Stimulated activated CD4-positive, alpha-beta T cell treated with anti-CD3 and anti-CD28 coated beads, Interleukin-2, amount 100 ng/mL, for 24 hours (primary cell): ENCODE data around the gene TEX50.
"Not testable (repeated sequence)": the region's sequence is repeated elsewhere in the genome, so short reads cannot be mapped to it uniquely, and the experiment has no call there.

ENCODE experiments used
- DNase-seq, 2 donors: peaks; one replicate each; pipeline ENCODE4 v3.0.0-alpha.2; 2020

Gene TEX50

DNA sequence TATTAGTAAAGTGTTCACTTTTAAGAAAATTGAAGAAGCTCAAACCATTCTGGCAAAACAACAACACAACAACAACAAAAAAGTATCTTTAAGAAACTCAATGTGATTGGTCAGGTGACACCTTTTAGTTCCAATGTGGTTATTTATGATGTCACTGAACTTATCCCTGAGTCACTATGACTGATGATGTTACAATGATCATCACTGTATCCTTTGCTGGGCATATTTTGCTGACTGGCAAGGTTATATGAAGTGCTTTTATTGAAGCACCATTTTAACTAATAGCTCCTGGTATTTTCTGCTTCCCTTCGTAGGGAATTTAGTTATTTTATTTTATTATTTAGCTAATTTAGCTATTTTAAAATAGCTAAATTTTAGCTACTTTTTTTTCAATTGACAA lies at the start of gene TEX50:
Gene TEX50, plus strand, starts transcription at position 223 of the 400 bp plus-strand sequence. CDS start 184 bp downstream, outside the sequence.
- DNase-seq: no peak

DNA sequence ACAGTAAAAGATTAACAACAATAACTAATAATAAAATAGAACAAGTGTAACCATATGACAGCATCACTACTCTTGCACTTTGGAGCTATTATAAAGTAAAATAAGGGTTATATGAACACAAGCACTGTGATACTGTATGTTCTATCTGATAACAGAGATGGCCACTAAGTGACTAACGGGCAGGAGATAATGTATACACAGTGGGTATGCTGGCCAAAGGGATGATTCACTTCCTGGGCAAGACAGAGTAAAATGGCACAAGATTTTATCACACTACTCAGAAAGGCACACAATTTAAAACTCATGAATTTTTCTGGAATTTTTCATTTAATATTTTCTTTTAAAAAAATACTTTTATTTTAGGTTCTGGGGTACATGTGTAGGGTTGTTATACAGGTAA lies 44.6 kb upstream of the TEX50 start:
- no peak for DNase-seq

GRCh38 chr1:173591138-173591537 lies 44.0 kb upstream of the TEX50 start:
- DNase-seq: not testable (repeated sequence)

GRCh38 chr1:173596097-173596825 lies 38.9 kb upstream of the TEX50 start:
- no peak for DNase-seq

- no peak for DNase-seq
Observed at GRCh38 chr1:173601588-173601987, 33.5 kb upstream of the TEX50 start.

DNA sequence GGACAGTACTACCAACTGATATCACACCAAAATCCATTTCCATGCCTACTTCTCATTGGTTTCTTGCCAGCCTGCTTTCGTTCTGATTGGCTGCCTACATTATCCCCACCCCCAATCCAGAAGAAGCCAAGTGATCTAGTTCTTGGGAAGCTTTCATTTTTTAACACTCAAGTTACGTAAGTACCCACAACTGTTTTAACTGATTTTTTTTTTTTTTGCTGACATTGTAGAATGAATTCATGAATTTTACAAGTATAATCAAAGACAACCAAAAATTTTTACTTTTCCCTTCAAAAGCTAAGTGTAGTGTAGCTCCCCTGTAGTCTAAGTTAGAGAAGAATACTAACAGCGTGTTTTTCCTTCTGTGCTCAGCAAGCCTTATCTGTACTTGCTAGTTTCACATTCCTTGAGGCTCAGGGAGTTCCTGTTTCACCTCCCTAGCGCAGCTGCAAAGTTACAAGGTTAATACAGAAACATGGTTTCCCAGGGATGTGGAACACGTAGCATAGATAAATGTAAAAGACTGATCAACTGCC lies 32.0 kb upstream of the TEX50 start, which contains the start of gene SLC9C2:
Gene SLC9C2, minus strand, starts transcription at position 17 of the 536 bp plus-strand sequence. CDS start 1,296 bp downstream, outside the sequence.
- no peak for DNase-seq

GRCh38 chr1:173608503-173609216 lies 26.5 kb upstream of the TEX50 start:
- DNase-seq: no peak

GRCh38 chr1:173613086-173613485 lies 22.1 kb upstream of the TEX50 start:
- not testable (repeated sequence) for DNase-seq

GRCh38 chr1:173616859-173617258 lies 18.3 kb upstream of the TEX50 start:
- DNase-seq: no peak

DNA sequence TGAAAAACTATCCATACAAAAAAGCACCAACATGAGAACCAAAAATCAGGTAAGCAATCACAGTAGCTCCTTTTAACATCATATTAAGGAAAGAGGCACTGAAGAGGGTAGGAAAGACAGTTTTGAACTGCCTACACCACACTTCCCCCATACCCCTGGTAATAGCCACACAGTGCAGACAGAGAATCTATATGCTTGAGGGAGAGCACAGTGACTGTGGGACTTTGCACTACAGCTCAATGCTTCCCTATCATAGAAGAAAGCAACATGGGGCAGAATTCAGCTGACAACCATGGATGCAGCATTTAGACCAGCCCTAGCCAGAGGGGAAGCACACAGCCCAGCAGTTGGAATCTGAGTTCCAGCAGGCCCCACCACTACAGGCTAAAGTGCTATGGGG lies 7.9 kb upstream of the TEX50 start:
- DNase-seq: no peak

DNA sequence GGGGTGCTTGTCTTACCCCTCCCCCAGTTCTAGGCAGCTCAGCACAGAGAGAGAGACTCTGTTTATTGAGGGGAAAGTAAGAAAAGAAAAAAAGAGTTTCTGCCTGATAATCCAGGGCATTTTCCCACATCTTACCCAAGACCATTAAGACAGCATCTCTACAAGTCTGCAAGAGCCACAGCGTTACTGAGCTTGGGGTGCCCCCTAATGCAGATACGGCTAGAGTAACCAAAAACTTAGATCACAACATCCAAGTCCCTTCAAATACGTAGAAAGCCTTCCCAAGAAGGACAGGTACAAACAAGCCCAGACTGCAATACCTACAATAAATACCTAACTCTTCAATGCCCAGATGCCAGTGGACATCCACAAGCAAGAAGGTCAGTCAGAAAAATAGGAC lies 6.2 kb upstream of the TEX50 start:
- DNase-seq: no peak

DNA sequence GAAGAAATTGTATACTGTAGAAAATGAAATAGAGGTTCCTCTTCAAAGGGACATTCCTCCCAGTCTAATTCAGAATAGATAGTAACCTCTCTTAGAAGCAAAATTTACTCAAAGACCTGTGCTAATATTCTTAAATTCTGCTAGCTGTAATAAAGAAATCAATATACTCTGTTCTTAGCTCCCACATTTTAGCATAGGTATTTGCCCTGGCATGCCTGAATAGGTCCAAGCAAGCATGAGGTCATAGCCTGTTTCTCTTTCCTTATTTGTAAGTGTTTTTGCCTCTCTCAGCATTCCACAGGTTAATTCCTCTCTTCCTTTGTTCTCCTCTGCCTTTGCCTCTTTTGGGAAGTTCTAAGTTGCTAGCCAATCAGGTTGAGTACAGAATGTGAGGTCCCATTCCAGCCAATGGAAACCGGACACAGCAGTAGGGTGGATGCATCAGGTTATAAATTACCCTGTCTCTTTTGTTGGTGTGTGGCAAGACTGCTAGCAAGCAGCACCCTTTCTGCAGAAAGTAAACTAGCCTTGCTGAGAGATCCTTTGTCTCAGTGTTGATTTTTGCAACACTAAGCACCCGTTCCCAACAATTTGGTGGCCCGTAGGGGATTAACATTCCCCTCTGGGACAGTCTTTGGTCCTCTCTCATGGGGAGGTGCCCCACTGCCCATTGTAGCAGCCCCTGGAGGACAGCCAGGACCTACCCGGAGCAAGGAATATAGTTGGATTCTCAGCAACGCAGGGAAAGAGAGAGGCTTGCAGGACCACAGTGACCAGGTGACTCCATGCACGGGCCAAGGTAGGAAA lies 2.3 kb downstream of the TEX50 start:
- DNase-seq: not testable (repeated sequence)

- DNase-seq: no peak
Observed at GRCh38 chr1:173638043-173639021, 3.2 kb downstream of the TEX50 start.

GRCh38 chr1:173639102-173639501 lies 4.0 kb downstream of the TEX50 start:
- DNase-seq: no peak

- not testable (repeated sequence) for DNase-seq
Observed at GRCh38 chr1:173642450-173643139, 7.5 kb downstream of the TEX50 start.

- no peak for DNase-seq
Observed at GRCh38 chr1:173646656-173647055, 11.5 kb downstream of the TEX50 start.

DNA sequence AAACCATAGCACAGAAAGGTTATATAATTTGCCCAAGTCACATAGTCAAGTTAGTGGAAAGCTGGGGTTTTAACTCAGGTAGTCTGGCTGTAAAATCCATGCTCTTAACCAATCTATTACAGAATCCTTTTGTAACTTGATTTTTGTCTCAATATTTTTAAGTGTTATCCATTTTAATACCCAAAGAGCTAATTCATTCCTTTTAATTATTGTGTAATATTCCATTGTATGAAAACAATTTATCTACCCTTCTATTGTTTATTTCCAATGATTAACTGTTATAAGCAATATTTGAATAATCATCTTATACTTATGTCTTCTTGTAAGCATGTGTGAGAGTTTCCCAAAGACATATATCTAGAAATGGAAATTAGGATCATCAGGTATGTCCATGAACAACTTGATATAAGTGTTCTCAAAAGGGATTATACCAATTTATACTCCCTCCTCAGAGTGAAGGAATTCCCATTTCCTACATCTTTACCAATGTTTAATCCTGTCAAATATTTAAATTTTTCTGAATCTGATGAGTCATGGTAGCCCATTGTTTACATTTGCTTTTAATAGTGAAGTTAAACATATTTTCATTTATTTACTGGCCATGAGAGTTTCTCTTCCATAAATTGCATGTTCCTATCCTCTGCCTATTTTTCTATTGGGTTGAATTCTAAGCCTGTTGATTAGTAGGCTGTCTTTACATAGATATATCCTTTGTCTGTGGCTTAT lies 13.9 kb downstream of the TEX50 start:
- DNase-seq: no peak

DNA sequence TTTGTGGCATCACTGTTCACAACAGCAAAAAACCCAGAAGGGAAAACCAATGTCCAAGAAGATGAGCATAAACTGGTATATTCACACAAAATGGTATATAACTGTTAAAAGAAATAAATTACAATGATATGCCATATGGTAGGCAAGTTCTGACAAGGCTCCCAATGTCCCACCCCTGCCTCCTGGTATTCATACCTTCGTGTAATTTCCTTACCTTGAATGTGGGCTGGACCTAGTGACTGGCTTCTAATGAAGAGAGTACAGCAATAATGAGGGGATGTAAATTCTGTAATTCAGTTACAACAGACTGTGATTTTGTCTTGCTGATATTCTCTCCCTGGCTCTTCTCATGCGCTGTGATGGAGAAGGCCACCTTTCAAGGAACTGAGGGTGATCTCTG lies 25.2 kb downstream of the TEX50 start:
- DNase-seq: no peak

- DNase-seq: no peak
Observed at GRCh38 chr1:173661271-173661670, 26.1 kb downstream of the TEX50 start.

- no peak for DNase-seq
Observed at GRCh38 chr1:173661763-173662162, 26.6 kb downstream of the TEX50 start.

- DNase-seq: no peak
Observed at GRCh38 chr1:173663159-173663558, 28.0 kb downstream of the TEX50 start.
